Measurements from ENCODE around the gene CNN2. TPM values are rescaled to one million over a fixed set of nuclear protein-coding genes. Genes with fewer than 3 reads are reported as not detected.

CNN2 gene
- total and polyA plus RNA-seq, 9 of the 15 experiments (the other 6 are each of a cell fraction or from before 2014, with no cell fraction given), result 12.1 to 174 (median 52.7) TPM

- in situ Hi-C loops (cut with MboI) (loop anchor here (5.0 kb wide), 1 partner anchor 226 kb away; no protein-coding TSS in a partner anchor), intact Hi-C loops (cut with micrococcal nuclease) (no loop called here)
- no peak overlapping the region for H3K4me2 ChIP-seq (ENCODE audit: insufficient read depth, low read length)
- TF ChIP-seq SIRT6 (IDR thresholded peaks at IDR 0.05; ENCODE audit: low read depth, low read length) (no peak), RBFOX2 (IDR thresholded peaks at IDR 0.05; ENCODE audit: low read depth, low read length) (peak; percentile 10; the same call in 1 of the 2 replicates), POLR2G (IDR thresholded peaks at IDR 0.05; ENCODE audit: low read depth, low read length) (peak; percentile 42; the same call in 1 of the 2 replicates)
- no peaks in the 10 kb centered on the region for H4K20me1 ChIP-seq (replicated peaks; ENCODE audit: control insufficient read depth, insufficient read depth, low read length)
- DNase-seq (ENCODE audit: extremely low read depth in 1 of 4, low spot score in 3 of 4), result no peak
- no peaks in the 10 kb centered on the region for H3K9me3 ChIP-seq (replicated peaks; ENCODE audit: control insufficient read depth, insufficient read depth, low read depth, low read length)
- H3K79me2 ChIP-seq (ENCODE audit: control insufficient read depth, insufficient read depth, low read length), result peaks cover 23% of the 10 kb centered on the region
- no peak for FAIRE-seq
- no peak overlapping the region; a peak in 1 of 4 replicates for H3K9ac ChIP-seq (ENCODE audit: insufficient read depth in 1 of 2, low read depth in 2 of 2, low read length in 2 of 2)
- no peak overlapping the region for H2AFZ ChIP-seq (ENCODE audit: low read depth, low read length)
- no peaks in the 10 kb centered on the region for H3K27me3 ChIP-seq (ENCODE audit: control insufficient read depth in 2 of 2, insufficient read depth in 2 of 2, low read length in 2 of 2)
- H3K27ac ChIP-seq (ENCODE audit: extremely low read depth, low read depth, low read length), result no peak overlapping the region
- ChIA-PET CTCF (ENCODE audit: low intra/inter-chr PET ratio) (no interaction called here), POLR2A (interaction anchor here (1.4 kb wide), 1 partner anchor 281 kb away, joined by 4 read pairs; the partner anchor contains the start of gene CIRBP)
- WGBS (ENCODE audit: insufficient coverage, low coverage, missing lambda C conversion rate), result 90% methylated on average over 15 of the region's 15 CpGs
- H3K4me1 ChIP-seq (replicated peaks in 1 of 2; ENCODE audit: control insufficient read depth in 2 of 2, insufficient read depth in 2 of 2, low read length in 2 of 2), result peaks cover 12 to 79% of the 10 kb centered on the region in 2 experiments; a peak in 4 of 5 replicates
- H3K9me1 ChIP-seq (ENCODE audit: control insufficient read depth, insufficient read depth, low read length), result peaks cover 3% of the 10 kb centered on the region
- no peak overlapping the region for H3K4me3 ChIP-seq
- BruUV-seq (replicated peaks), result no TSS peak
- ATAC-seq, result no peak
- peaks cover 74% of the 10 kb centered on the region; the same call in 2 of the 3 replicates for H3K36me3 ChIP-seq (ENCODE audit: control insufficient read depth, insufficient read depth, low read length)
These were observed 37.9 kb upstream of the CNN2 start for GRCh38 chr19:988510-988909.

- Histone ChIP-seq H3K9me1 (ENCODE audit: control insufficient read depth, insufficient read depth, low read length) (peaks cover 3% of the 10 kb centered on the region), H3K9me3 (replicated peaks; ENCODE audit: control insufficient read depth, insufficient read depth, low read depth, low read length) (no peaks in the 10 kb centered on the region), H3K9ac (ENCODE audit: insufficient read depth in 1 of 2, low read depth in 2 of 2, low read length in 2 of 2) (no peak overlapping the region), H3K27me3 (ENCODE audit: control insufficient read depth in 2 of 2, insufficient read depth in 2 of 2, low read length in 2 of 2) (no peaks in the 10 kb centered on the region), H3K79me2 (ENCODE audit: control insufficient read depth, insufficient read depth, low read length) (peaks cover 15% of the 10 kb centered on the region), H3K36me3 (ENCODE audit: control insufficient read depth, insufficient read depth, low read length) (peaks cover 84% of the 10 kb centered on the region; the same call in 2 of the 3 replicates), H3K4me2 (ENCODE audit: insufficient read depth, low read length) (no peak overlapping the region), H3K4me1 (replicated peaks in 1 of 2; ENCODE audit: control insufficient read depth in 2 of 2, insufficient read depth in 2 of 2, low read length in 2 of 2) (peaks cover 7 to 79% of the 10 kb centered on the region in 2 experiments; a peak in 4 of 5 replicates), H4K20me1 (replicated peaks; ENCODE audit: control insufficient read depth, insufficient read depth, low read length) (no peaks in the 10 kb centered on the region), H3K27ac (ENCODE audit: extremely low read depth, low read depth, low read length) (no peak overlapping the region), H2AFZ (ENCODE audit: low read depth, low read length) (no peak overlapping the region), H3K4me3 (no peak overlapping the region)
- intact Hi-C loops (cut with micrococcal nuclease) (no loop called here), in situ Hi-C loops (cut with MboI) (loop anchor here (5.0 kb wide), 1 partner anchor 227 kb away; no protein-coding TSS in a partner anchor)
- 85% methylated on average over 19 of the region's 25 CpGs for WGBS (ENCODE audit: insufficient coverage, low coverage, missing lambda C conversion rate)
- ChIA-PET CTCF (ENCODE audit: low intra/inter-chr PET ratio) (no interaction called here), POLR2A (interaction anchor here (1.4 kb wide), 1 partner anchor 280 kb away, joined by 4 read pairs; the partner anchor contains the start of gene CIRBP)
- DNase-seq (ENCODE audit: extremely low read depth in 1 of 4, low spot score in 3 of 4) (no peak), FAIRE-seq (no peak), ATAC-seq (peak; percentile 14; the same call in 1 of the 3 replicates)
- no TSS peak for BruUV-seq (replicated peaks)
- TF ChIP-seq CTCF (IDR thresholded peaks at IDR 0.05 in 2 of 3, conservative IDR thresholded peaks at IDR 0.05 in 1 of 3; ENCODE audit: insufficient read depth in 2 of 3, low read depth in 1 of 3, low read length in 3 of 3) (peak; percentile 23 to 54 (median 24); a peak in 5 of 6 replicates), HMGN3 (IDR thresholded peaks at IDR 0.05; ENCODE audit: borderline replicate concordance, extremely low read depth, insufficient read length, low read depth, low read length) (no peak), POLR2A (conservative IDR thresholded peaks at IDR 0.05) (0 out of 2 replicates have a peak, but pooled peaks have one; percentile 43), STAG1 (CRISPR knock-in tag; IDR thresholded peaks at IDR 0.05; ENCODE audit: borderline replicate concordance) (no peak), MAX (CRISPR knock-in tag; IDR thresholded peaks at IDR 0.05) (0 out of 2 replicates have a peak, but pooled peaks have one; percentile 22), BRD9 (IDR thresholded peaks at IDR 0.05; ENCODE audit: low read depth, partially characterized antibody) (no peak)
These were observed 36.9 kb upstream of the CNN2 start for GRCh38 chr19:989381-990081.
